GM19025 (cell line): ENCODE measurements around the gene TMEM89.

ENCODE experiments used
- ATAC-seq: cut with Tn5 transposase; IDR thresholded peaks from one replicate; pipeline ENCODE4 v1.9.1; 2021; ENCODE audit warnings: mild to moderate bottlenecking, low read depth, moderate library complexity; ENCODE audit not compliant: unreplicated experiment

The TMEM89 gene

DNA sequence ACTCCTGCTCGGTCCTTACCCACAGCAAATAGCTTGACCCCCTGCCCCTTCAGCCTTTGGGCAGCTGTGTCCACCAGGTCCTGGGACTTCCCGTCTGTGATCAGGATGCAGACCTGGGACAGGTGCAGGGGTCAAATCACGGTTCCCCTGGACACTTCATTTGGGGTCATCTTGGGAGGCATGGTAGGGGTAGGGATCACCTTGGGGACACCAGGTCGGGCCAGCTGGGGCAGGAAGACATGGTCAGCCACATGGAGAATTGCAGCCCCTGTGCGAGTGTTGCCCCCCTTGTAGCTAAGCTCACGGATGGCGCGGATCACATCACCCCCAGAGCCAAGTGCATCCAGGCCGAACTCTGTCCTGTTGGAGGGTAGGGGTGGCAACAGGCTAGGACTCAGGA is 28.2 kb downstream of the TMEM89 start:
- no peak for ATAC-seq

DNA sequence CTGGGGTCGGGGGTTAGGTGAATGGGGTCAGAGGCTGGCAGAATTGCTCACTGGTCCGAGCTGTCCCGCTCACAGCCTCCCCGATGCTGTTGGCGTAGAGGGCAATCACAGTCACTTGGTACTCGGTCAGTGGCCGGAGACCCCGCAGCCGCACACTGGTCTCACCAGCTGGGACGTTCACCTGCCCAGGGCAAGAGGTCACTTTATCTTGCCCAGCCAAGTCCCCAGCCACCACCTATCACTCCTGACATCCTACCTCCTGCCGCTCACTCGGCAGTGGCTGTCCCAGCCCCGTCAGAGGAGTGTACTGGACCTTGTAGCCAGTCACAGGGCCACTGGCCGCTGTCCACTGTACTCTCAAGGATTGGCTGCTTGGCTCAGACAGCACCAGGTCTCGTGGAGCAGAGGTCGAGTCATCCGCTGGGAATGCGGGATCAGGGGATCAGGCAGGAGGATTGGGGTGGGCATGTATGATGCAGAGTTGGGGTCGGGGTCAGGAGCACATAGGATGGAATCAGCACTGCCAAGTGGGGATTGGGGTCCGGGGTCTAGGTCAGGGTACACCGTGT is 29.0 kb downstream of the TMEM89 start:
- no peak for ATAC-seq

DNA sequence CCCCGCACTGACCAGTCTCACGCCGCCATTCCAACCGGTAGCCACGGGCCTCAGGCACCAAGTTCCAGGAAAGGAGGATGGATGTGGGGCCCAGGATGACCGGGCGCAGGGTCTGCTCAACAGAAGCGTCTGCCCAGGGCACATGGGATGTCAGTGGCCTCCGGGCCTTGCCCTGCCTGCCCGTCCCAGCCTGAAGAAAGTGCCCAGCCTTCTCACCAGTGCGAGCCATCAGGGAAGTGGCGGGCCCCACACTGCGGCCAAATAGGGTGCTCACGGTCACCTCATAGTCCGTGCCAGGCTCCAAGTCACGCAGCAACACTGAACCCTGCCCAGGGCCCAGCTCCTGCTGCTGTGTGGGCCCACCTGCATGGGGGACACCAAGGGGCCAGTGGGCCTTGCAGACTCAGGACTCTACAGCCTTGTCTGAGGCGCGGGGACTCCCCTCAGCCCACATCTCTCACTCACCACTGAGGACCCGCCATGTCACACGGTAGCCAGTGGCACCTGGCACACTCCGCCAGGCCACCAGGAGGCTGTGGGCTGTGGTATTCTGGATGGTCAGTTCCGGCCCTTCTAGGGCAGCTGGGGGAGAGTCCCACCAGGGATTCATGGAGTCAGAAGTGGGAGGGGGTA is 29.6 kb downstream of the TMEM89 start:
- ATAC-seq: no peak

DNA sequence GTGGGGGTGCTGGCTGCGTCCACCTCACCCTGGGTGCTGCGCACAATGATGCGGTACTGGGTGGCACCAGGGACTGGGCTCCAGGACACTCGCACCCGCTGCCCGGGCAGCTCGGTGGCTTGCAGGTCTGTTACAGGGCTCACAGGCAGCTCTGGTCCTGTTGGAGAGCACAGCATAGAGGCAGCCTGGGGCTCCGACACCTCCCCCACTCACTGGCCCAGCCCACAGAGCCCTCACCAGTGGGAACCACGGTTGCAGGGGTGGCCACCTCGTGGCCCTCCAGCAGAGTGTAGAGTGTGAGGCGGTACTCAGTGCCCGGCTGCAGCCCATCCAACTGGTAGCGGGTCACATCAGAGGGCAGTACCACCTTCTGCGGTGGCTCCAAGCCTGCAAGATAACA is 30.1 kb downstream of the TMEM89 start:
- ATAC-seq: no peak

DNA sequence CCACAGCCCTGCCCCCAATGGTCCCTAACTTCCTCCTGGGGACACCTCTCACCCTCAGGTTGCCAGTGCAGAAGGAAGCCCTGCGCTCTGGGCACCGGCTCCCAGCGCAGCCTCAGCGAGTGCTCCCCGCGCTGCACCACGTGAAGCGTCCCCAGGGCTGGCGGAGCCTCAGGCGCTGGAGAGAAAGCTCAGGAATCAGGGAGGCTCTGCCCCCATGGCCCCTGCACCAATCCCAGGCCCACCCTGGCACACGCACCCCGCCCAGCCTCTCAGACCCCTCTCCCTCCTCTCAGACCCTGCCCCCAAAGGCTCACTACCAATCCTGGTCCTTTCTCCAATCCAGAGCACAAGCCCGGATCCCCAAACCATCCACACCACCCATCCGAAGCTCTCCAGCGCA is 33.3 kb downstream of the TMEM89 start:
- ATAC-seq: no peak

DNA sequence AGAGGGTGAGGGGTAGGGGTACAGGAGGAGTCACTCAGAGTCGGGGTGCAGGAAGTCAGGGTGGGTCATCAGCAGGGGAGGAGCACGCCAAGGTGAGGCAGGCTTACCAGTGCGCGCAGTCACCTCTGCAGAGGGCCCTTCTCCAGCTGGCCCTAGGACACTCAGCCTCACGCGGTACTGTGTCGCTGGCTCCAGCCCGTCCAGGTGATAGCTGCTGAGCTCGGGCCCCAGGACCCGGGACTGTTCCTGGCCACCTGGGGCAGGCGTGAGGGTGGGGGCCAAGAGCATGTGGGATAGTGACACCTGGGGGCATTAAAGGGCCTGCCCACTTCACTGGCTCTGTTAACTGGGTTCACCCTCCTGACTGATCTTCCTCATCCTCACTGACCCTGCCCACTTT is 33.9 kb downstream of the TMEM89 start:
- no peak for ATAC-seq

DNA sequence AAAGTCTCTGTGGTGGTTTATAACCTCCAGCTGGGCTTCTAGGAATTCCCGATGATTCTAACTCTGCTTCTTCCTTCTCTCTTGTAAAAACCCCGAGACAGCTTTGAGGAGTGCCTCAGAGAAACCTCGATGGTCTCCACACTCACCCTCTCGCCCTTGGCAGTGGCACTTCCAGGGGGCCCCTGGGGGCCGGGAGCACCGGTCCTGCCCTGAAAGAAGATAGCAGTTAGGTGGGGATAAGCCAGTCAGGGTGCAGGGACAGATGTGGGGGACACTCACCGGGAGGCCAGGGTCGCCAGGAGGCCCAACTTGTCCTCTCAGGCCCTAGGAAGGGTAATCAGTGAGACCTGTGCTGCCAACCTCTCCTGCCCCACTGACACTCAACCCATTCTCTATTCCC is 36.2 kb downstream of the TMEM89 start:
- no peak for ATAC-seq

DNA sequence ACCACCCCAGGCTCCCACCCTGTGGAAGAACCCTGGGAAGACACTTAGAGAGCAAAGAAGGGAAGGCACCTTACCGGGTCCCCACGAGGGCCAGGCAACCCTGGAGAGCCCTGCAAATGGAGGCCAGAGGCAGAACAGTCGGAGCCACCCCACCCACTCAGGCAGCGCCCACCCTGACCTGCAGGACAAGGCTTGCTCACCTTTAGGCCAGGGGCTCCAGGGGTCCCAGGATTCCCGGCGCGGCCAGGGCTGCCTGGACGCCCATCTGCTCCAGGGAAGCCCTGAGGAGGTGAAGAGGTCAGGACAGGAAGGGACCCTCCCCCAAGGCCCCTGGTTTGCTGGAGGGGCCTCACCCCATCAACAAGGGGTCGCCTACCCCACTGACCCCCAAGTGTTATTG is 36.7 kb downstream of the TMEM89 start:
- no peak for ATAC-seq

DNA sequence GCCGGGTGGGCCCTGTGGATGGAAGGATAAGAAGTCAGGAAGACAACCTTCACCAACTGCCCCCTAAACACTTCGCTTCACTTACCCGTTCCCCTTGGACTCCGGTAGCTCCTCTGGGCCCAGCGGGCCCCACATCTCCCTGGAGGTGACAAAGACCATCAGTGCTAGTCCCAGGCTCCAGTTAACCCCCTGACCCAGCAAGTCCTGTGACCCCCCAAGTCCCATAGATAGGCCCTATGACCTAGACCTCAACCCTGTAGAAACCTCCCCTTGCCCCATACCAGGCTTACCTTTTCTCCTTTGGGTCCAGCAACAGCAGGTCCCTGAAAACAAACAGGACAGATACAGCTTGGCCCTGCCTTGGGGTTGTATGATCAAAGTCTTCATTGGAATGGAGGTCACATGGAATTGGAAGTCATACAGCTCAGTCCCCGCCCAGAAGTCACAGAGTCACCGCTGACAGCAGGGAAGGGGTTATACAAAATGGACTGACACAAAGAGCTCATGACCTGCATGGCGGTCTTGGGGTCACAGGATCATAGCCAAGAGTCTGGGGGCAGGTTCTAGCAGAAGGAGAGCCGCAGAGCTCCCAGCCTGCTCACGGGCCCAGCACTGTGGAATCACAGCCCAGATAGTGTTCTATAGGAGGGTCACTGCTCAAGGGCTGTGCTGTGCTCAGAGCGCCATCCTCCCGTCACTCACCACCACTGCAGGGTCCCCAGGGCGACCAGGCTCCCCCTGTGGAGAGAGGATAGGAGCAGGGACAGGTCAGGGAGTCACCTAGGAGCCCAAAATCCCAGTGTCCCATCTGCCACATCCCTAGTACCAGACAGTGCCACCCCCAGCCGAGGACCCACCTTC is 39.7 kb downstream of the TMEM89 start:
- ATAC-seq: no peak

DNA sequence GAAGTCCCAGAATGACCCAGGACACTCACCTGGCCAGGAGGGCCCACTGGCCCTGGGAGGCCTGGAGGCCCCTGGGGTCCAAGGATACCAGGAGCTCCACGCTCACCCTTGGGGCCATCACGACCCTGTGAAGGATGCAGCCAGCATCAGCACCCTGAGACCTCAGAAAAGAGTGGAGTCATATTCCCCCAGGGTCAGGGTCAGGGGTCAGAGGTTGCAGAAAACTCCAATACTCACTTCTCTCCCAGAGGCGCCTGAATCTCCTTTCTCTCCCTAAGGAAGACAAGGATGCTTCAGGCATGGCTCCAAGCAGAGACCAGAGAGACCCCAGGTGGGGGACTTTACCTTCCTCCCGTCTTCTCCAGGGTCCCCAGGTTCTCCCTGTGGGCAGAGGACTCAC is 44.9 kb downstream of the TMEM89 start:
- ATAC-seq: no peak

DNA sequence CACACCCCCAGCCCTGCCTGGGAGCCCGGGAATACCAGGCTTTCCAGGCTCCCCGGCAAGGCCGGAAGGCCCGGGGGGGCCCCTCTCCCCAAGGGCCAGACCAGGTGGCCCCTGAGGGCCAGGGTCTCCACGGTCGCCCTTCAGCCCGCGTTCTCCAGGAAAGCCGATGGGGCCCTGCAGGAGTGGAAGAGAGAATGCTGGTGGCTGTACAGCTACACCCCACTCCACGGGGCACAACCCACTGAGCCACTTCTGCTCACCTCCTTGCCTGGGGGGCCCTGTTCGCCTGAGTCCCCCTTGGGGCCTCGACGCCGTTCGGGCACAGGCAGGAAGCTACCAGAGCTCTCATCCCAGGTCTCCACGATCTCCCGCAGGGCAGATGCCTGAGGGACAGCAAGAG is 46.2 kb downstream of the TMEM89 start:
- no peak for ATAC-seq

DNA sequence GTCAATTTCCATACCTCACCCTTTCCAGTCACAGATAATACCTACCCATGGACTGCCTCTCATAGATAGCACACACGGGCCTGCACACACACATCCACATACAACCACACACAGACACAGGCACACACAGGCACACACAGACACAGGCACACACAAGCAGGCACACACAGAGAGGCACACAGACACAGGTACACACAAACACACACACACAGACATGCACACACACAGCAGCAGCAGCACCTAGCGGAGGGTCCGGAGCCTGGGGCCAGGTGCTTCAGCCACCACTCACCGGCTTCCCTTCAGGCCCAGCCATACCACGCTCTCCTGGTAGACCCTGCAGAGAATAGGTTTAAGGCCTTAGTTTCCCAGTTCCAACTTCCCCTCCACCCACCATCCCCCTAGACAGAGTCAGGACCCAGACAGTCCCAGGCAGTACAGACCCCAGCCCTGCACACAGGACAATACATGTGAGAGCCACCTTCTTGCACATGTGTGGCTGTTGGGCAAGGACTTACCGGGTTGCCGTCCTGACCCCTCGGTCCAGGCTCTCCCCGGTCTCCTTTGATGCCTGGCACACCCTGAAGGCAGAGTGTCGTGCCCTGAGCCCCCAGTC is 47.5 kb downstream of the TMEM89 start:
- ATAC-seq: no peak

DNA sequence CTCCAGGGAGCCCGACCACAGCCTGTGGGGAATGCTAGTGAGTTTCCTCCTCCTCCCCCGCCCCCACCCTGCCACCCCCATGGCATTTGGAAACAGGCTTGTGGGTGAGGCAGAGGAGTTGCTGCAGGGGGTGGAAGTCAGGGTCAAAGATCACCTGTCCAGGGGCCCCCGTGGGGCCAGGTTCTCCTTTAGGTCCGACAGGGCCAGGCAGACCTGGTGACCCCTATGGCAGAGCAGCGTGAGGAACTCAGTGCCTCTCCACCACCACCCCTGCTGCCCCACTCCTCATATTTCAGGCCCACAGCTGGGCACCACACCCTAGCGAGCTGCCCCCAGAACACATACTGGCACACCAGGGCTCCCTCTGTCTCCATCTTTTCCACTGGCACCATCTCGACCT is 49.1 kb downstream of the TMEM89 start:
- ATAC-seq: no peak

DNA sequence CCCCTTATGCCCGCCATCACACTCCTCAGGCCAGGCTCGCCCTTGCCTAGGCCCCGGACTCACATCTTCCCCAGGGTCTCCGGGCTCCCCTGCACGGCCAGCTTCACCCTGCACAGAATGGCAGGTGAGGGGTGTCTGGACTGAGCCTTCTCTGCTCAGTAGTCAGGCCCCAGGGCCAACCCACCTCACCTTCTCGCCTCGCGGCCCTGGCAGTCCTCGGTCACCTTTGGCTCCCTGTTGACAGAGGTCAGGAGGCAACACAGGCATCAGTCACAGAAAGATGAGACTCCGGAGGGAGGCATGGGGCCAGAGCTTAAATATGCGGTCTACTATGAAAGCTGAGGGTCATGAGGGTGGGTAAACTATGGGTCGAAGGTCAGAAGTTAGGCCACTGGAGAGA is 49.6 kb downstream of the TMEM89 start:
- ATAC-seq: no peak
